HG03520 (cell line): ENCODE data around the gene SLC35G6.
"Not testable (repeated sequence)": the region's sequence is repeated elsewhere in the genome, so short reads cannot be mapped to it uniquely, and the experiment has no call there.

Experiments
- ATAC-seq: cut with Tn5 transposase; IDR thresholded peaks from one replicate; pipeline ENCODE4 v1.9.1; 2021; ENCODE audit warnings: mild to moderate bottlenecking, moderate library complexity; ENCODE audit not compliant: unreplicated experiment

Gene SLC35G6

GRCh38 chr17:7459961-7460545 lies 21.2 kb upstream of the SLC35G6 start:
- ATAC-seq, result no peak

DNA sequence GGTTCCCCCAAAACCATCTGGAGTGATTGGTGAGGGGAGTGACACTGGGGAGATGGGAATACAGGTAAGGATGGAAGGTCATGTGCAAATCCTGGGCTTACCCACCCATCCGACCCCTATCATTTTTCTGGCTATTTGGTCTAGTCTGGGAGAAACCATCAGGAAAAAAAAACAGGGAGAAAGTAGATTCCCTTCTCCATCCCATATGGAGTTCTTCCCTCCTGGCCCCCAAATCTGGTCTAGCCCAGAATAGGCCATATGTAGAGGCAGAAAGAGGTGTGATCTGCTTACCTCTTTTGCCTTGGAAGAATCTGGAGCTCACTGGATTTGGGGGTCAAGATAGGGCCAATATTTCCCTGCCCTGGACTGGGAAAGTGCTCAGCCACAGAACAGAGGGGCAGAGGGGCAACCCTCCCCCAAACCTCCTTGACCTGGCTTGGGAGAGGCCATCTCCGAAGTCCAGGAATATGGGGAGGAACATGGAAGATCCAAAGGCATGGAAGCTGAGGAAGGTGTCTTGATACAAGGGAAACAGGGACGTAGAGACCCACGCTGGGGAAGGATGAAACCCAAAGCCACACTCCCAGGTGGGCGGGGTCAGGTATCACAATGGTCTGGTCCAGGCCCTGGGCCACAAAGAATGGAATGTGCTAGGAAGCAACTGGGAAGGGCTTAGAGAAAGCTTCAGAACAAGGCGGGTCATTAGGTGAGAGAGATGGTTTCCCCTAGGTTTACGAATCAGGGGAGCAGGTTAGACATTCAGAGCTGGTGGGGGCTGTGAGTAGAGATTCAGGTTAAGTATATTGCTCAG lies 20.2 kb upstream of the SLC35G6 start:
- ATAC-seq, result no peak

DNA sequence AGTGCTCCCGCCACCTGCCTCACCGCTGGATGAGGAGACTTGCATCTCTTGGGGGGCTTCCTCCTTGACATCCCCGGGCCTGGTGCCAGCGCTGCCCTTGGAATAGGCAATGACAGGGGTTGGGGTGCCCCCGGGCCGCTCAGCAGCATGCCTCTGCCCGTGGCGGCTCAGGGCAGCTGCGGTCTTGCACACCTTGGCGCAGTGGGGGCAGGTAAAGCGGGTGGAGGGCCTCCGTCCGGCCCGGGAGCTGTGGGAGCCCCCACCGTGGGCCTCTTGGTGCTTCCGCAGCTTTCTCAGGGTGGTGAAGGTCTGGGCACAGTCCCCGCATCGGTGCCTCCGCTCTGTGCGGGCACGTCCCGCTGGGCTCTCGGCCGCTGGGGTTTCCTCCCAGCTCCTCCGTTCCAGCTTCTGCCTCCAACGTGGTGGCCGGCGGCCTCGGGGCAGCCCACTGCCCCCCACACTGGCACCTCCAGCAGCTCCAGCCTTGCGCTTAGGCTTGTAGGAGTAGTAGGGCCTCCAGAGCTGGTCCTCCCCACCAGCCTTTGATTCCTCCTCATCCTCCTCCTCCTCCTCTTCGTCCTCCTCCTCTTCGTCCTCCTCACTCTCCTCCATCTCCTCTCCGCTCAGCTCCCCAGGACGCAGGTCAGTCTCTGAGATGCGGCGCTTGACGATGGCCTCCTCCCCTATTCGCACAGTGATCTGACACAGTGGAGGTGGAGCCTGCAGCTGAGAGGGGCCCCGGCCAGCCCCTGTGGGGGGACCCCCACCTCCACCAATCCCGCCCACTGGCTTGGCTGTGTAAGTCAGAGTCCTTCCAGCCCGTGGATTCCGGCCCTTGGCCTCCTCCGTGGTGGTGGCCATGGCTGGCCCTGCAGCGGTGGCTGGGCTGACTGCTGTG lies 18.5 kb upstream of the SLC35G6 start:
- ATAC-seq, result no peak

DNA sequence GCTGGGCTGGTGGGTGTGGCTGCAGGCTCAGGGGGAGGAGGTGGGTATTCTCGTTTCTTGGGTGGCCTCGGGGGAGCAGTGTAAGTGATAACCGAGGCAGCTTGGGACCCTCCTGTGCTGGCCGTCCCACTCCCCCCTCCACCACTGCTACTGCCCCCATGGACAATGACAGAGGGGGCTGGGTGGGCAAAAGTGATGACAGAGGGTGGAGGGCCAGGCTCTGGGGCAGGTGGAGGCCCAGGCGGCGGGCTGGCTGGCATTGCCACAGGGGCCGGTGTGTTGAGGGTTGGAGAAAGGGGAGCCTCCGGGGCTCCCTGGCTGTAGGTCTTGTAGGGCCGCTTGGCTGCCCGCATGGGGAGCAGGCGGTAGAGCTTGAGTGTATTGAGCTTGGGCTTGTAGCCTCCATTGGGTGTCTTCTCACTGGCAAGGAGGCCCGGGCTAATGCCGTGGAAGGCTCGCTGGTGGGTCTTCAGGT lies 17.8 kb upstream of the SLC35G6 start:
- ATAC-seq, result no peak

- no peak for ATAC-seq
These were observed 17.2 kb upstream of the SLC35G6 start for GRCh38 chr17:7464081-7464480.

GRCh38 chr17:7465597-7466275 lies 15.5 kb upstream of the SLC35G6 start:
- no peak for ATAC-seq

DNA sequence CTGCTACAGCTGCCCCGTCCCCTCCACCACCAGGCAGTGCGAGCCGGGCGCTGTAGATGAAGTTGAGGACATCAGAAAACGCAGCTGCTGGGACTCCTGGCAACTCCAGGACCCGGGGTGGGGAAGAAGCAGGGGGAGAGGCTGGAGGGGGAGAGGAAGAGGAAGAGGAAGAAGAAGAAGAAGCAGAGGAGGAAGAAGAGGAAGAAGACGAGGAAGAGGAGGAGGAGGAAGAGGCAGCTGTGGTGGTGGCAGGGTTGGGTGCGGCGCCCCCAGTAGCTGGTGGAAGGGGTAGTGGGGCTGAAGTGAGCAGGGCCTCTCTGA lies 15.0 kb upstream of the SLC35G6 start:
- no peak for ATAC-seq

GRCh38 chr17:7466639-7467341 lies 14.5 kb upstream of the SLC35G6 start:
- no peak for ATAC-seq

GRCh38 chr17:7467498-7467897 lies 13.7 kb upstream of the SLC35G6 start:
- no peak for ATAC-seq

DNA sequence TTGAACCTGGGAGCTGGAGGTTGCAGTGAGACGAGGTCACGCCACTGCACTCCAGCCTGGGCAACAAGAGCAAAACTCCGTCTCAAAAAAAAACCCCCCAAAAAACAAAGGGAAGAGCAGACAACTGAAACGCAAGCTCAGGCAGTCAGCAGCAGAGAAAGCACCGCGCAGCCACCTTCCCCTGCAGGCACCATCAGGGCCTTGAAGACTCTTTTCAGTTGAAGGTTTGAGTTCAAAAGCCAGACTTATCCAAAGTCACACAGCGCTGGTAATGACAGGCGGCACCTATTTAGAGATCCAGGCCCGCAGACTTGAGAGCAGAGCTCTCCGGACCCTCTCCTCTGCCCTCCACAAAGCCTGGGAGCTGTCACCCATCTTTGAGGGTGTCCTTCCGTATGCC lies 13.0 kb upstream of the SLC35G6 start:
- no peak for ATAC-seq

GRCh38 chr17:7468804-7469389 lies 12.3 kb upstream of the SLC35G6 start:
- ATAC-seq, result no peak

GRCh38 chr17:7469843-7470242 lies 11.4 kb upstream of the SLC35G6 start:
- not testable (repeated sequence) for ATAC-seq

DNA sequence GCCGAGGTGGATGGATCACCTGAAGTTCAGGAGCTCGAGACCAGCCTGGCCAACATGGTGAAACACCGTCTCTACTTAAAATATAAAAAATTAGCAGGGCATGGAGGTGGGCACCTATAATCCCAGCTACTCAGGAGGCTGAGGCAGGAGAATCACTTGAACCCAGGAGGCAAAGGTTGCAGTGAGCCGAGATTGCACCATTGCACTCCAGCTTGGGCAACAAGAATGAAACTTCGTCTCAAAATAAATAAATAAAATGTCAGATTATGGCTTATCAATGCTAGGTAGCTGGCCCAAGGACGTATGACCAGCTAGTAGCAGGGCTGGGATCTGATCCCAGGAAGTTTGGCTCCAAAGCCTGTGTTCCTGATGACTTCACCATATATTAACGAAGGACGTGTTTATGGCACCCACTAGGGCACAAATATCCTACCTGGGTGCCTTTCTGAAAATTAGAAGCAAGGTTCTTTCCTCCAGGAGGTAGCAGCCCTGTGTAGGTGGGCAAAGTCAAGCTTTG lies 10.7 kb upstream of the SLC35G6 start:
- not testable (repeated sequence) for ATAC-seq

DNA sequence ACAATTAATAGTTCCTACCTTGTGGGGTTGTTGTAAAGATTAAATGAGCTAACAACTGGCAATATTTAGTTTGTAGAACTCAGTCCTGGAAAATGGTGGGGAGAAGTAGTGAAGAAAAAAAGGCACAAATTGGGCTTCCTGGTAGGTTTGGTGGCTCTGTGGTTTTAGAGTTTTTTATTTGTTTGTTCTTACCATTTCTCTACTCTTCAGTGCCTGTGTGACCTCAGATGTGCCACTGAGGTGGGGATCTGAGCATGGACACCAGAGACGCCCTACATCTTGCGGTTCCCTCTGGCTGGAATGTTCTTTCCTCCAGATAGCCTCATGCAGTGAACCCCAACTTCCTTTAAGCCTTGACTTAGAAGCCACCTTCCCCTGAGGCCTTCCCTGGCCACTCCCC lies 9.5 kb upstream of the SLC35G6 start:
- ATAC-seq, result no peak

GRCh38 chr17:7474767-7475166 lies 6.5 kb upstream of the SLC35G6 start:
- ATAC-seq, result not testable (repeated sequence)

DNA sequence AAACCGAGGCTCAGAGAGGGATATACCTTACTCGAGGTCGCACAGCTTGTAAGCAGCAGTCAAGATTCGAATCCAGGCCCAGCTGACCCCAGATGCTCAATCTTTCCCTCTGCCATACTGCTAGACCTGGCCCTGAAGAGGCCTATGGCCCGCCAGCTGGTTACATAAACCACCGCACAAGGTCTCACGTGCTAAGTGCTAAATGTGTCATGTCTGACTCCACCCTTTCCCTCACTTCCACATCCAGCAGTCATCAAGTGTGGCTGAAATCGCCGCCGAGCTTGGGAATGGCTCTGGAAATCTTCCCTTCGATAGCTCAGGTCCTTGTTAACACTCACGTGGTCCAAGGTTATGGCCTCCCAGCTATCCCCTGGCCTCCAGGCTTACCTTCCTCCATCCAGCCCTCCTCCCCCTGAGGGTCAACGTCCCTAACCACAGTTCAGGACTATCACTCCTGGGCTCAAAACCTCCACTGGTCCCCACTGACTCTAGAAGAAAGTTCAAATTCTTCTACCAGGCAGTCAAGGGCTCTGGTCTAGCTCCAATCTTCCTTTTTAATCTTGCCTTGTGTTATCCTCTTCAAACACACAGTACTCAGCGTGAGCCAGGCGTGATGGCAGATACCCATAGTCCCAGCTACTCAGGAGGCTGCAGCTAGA lies 5.4 kb upstream of the SLC35G6 start:
- ATAC-seq, result no peak

GRCh38 chr17:7476494-7476893 lies 4.8 kb upstream of the SLC35G6 start:
- no peak for ATAC-seq

DNA sequence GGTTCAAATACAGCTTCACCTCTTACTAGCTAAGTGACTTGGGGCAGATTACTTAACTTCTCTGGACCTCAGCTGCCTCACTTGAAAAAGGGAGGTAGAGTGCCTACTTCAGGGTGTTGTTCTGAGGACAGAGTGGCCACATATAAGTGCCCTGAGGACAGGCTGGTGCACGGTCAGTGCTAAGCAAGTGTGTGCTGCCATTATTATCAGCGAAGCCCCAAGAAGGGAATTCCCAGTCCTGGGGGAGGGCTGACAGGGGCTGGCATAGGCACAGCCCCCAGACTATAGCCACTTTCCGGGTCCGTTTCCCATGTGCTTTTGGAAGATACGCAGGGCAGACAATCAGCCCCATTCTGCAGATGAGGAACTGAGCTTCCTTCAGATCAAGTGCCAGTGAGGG lies 4.3 kb upstream of the SLC35G6 start:
- ATAC-seq, result no peak
